SU-DHL-6 (cell line): ENCODE measurements around the gene NAE1.

Experiments
- H2AFZ ChIP-seq: fragments of 200-600 bp; sonication (generic); 2 replicates; pipeline ENCODE4 v1.6.1; 2014; ENCODE audit warnings: low read depth, mild to moderate bottlenecking, moderate library complexity, mixed read lengths, antibody characterized with exemption, low read length; ENCODE audit not compliant: severe bottlenecking
- H3F3A ChIP-seq: fragments of 200-600 bp; shearing (Covaris generic); 2 replicates; pipeline ENCODE4 v1.6.0; 2016; ENCODE audit warnings: antibody characterized with exemption, mild to moderate bottlenecking; ENCODE audit not compliant: insufficient read depth
- H3K27ac ChIP-seq: fragments of 200-600 bp; sonication (generic); 2 replicates; pipeline ENCODE4 v1.5.1; 2016; ENCODE audit warnings: low read depth, mild to moderate bottlenecking, low read length, moderate library complexity, mixed read lengths
- H3K27me3 ChIP-seq: fragments of 200-600 bp; sonication (generic), shearing (Covaris generic); 2 replicates; pipeline ENCODE4 v1.6.0; 2014; ENCODE audit warnings: mild to moderate bottlenecking, low read length
- H3K36me3 ChIP-seq: fragments of 200-600 bp; sonication (generic); 2 replicates; pipeline ENCODE4 v1.6.1; 2014; ENCODE audit warnings: mild to moderate bottlenecking, low read length, mixed read lengths
- H3K4me2 ChIP-seq: fragments of 300-600, 200-600 bp; shearing (Covaris generic), sonication (generic); 2 replicates; pipeline ENCODE4 v1.6.0; 2014; ENCODE audit warnings: low read length, low read depth, mild to moderate bottlenecking; ENCODE audit not compliant: poor library complexity, severe bottlenecking
- H3K4me3 ChIP-seq: fragments of 200-600 bp; sonication (generic); 2 replicates; pipeline ENCODE4 v1.5.1; 2014; ENCODE audit warnings: antibody characterized with exemption, low read length, mild to moderate bottlenecking, mixed read lengths; ENCODE audit not compliant: insufficient read depth, poor library complexity, severe bottlenecking
- H3K79me2 ChIP-seq: fragments of 200-600 bp; sonication (generic); 2 replicates; pipeline ENCODE4 v1.6.1; 2014; ENCODE audit warnings: mild to moderate bottlenecking, low read length, moderate library complexity; ENCODE audit not compliant: insufficient read depth
- H3K9ac ChIP-seq: fragments of 200-600 bp; sonication (generic); 2 replicates; pipeline ENCODE4 v1.7.0; 2014; ENCODE audit warnings: mild to moderate bottlenecking, low read length
- H3K9me2 ChIP-seq: fragments of 200-600 bp; sonication (generic); replicated peaks from 2 replicates; pipeline ENCODE4 v1.6.1; 2014; ENCODE audit warnings: low read length; ENCODE audit not compliant: insufficient read depth
- H3K9me3 ChIP-seq: fragments of 200-600 bp; sonication (generic); 2 replicates; pipeline ENCODE4 v1.6.1; 2014; ENCODE audit warnings: low read length, mixed read lengths; ENCODE audit not compliant: insufficient read depth
- H4K20me1 ChIP-seq: fragments of 200-600 bp; sonication (generic); 2 replicates; pipeline ENCODE4 v1.6.1; 2014; ENCODE audit warnings: low read depth, mild to moderate bottlenecking, antibody characterized with exemption, low read length, moderate library complexity, mixed read lengths
- EZH2phosphoT487 ChIP-seq: fragments of 200-600 bp; sonication (generic), shearing (Covaris generic); conservative IDR thresholded peaks from 2 replicates; pipeline ENCODE4 v1.6.1; 2018; ENCODE audit warnings: mild to moderate bottlenecking, antibody characterized with exemption, low read length, moderate library complexity, mixed read lengths
- TF ChIP-seq, protein P1 (sequence below): fragments of 200-600 bp; sonication (generic); IDR thresholded peaks from one replicate; pipeline ENCODE4 v1.5.1; 2017; ENCODE audit warnings: antibody characterized with exemption, mild to moderate bottlenecking, low read length, moderate library complexity; ENCODE audit not compliant: insufficient read depth, poor library complexity, severe bottlenecking

The NAE1 gene

DNA sequence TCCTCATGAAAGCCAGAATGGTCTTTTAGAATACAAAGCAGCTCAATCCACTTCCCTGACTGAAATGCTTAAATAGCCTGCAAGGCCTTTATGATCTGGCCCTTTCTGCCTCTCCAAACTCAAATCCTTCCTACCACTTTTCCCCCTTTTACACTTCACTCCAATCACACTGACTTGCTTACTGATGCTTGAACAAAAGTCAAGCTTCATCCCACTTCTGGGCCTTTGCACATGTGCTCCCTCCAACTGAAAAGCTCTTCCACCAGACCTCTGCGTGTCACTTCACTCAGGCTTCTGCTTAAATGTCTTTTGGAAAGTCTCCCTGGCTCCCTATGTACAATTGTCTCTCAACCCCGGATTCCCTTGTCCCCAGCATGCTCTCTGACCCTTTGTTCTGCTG is 16.0 kb downstream of the NAE1 start:
- no peak overlapping the region for H3K9ac ChIP-seq
- H2AFZ ChIP-seq: no peak overlapping the region
- no peak overlapping the region for H3K4me2 ChIP-seq
- H3K79me2 ChIP-seq: no peaks in the 10 kb centered on the region
- H3K4me3 ChIP-seq: no peak overlapping the region
- no peaks in the 10 kb centered on the region for H3K9me2 ChIP-seq
- H3F3A ChIP-seq: no peaks in the 10 kb centered on the region
- no peak overlapping the region for H3K27ac ChIP-seq
- TF ChIP-seq, protein P1, sequence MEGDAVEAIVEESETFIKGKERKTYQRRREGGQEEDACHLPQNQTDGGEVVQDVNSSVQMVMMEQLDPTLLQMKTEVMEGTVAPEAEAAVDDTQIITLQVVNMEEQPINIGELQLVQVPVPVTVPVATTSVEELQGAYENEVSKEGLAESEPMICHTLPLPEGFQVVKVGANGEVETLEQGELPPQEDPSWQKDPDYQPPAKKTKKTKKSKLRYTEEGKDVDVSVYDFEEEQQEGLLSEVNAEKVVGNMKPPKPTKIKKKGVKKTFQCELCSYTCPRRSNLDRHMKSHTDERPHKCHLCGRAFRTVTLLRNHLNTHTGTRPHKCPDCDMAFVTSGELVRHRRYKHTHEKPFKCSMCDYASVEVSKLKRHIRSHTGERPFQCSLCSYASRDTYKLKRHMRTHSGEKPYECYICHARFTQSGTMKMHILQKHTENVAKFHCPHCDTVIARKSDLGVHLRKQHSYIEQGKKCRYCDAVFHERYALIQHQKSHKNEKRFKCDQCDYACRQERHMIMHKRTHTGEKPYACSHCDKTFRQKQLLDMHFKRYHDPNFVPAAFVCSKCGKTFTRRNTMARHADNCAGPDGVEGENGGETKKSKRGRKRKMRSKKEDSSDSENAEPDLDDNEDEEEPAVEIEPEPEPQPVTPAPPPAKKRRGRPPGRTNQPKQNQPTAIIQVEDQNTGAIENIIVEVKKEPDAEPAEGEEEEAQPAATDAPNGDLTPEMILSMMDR: no peak
- TF ChIP-seq EZH2phosphoT487: no peak
- no peaks in the 10 kb centered on the region for H3K27me3 ChIP-seq
- H3K9me3 ChIP-seq: no peaks in the 10 kb centered on the region
- H3K36me3 ChIP-seq: peaks cover 34% of the 10 kb centered on the region
- no peaks in the 10 kb centered on the region for H4K20me1 ChIP-seq

DNA sequence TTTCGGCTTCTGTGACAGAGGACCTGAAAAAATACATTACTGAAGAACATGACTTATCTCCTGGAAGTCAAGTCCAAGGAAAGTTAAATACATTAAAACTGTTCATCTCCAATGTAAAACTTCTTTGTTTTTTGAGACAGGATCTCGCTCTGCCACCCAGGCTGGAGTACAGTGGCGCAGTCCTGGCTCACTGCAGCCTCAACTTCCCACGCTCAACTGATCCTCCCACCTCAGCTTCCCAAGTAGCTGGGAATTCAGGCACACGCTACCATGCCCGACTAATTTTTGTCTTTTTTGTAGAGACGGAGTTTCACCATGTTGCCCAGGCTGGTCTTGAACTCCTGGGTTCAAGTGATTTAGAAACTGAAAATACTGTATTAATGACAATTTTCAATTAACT is 19.7 kb downstream of the NAE1 start:
- Histone ChIP-seq H3K9ac (no peak overlapping the region), H3F3A (no peaks in the 10 kb centered on the region), H3K79me2 (no peaks in the 10 kb centered on the region), H3K9me2 (no peaks in the 10 kb centered on the region), H4K20me1 (no peaks in the 10 kb centered on the region), H3K9me3 (no peaks in the 10 kb centered on the region), H3K4me3 (no peak overlapping the region), H3K27me3 (no peaks in the 10 kb centered on the region), H3K27ac (no peak overlapping the region), H3K4me2 (no peak overlapping the region), H2AFZ (no peak overlapping the region), H3K36me3 (peaks cover 9% of the 10 kb centered on the region)
- TF ChIP-seq EZH2phosphoT487: no peak
- TF ChIP-seq, protein P1: no peak

DNA sequence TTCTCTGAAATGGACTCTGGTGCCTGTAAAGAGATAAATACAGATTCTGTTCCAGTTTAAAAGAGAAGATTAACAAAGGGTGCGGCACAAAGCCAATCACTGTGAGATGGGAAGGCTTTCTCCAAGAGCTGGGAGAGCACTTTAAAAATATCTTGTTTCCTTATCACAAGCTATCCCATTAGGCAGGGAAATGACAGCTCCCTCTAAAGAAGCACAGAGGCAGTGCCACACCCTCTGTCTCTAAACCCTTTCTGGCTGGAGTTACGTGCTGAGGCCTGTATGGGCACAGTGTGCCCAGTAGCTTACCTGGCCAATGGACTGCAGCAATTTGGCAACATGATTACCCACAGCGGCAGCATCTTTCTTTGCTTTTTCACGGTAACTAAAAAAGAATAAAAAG is 20.4 kb downstream of the NAE1 start:
- Histone ChIP-seq H3K27ac (no peak overlapping the region), H3F3A (no peaks in the 10 kb centered on the region), H4K20me1 (no peaks in the 10 kb centered on the region), H3K4me2 (no peak overlapping the region), H2AFZ (no peak overlapping the region), H3K9me3 (no peaks in the 10 kb centered on the region), H3K27me3 (no peaks in the 10 kb centered on the region), H3K9me2 (no peaks in the 10 kb centered on the region), H3K79me2 (no peaks in the 10 kb centered on the region), H3K36me3 (peaks cover 13% of the 10 kb centered on the region), H3K4me3 (no peak overlapping the region), H3K9ac (no peak overlapping the region)
- TF ChIP-seq, protein P1: no peak
- no peak for TF ChIP-seq EZH2phosphoT487
